GM12878 (cell line): ENCODE data around the gene SLX4IP. TPM values are rescaled to one million over a fixed set of nuclear protein-coding genes. Genes with fewer than 3 reads are reported as not detected.

Source experiments
- ATAC-seq: fragments of 200-7000 bp; cut with Tn5 transposase; 3 replicates; pipeline ENCODE4 v1.9.1; 2020; ENCODE audit warnings: mild to moderate bottlenecking, moderate library complexity
- BruUV-seq: library from RNA; stranded (reverse); fragments of 400-500 nt; replicated peaks from 2 replicates; lab custom pipeline; 2021; lab: Mats Ljungman, UMichigan
- CTCF ChIA-PET: fragments of 300-600 bp; sonication (Branson Sonifier 250); formaldehyde crosslinking; extraction: SDS; loops from one replicate; lab custom pipeline; 2021; ENCODE audit warnings: inconsistent platforms; lab: Yijun Ruan, JAX
- POLR2A ChIA-PET: fragments of 350-600 bp; formaldehyde crosslinking; extraction: SDS; loops from one replicate; lab custom pipeline; 2021; ENCODE audit warnings: inconsistent platforms; lab: Charles Lee
- RAD21 ChIA-PET: fragments of 300-600 bp; sonication (Branson Sonifier 250); formaldehyde crosslinking; loops from one replicate; lab custom pipeline; 2023; ENCODE audit warnings: antibody characterized with exemption; ENCODE audit not compliant: unreplicated experiment; lab: Charles Lee
- SMC1A ChIA-PET: fragments of 300-600 bp; sonication (Branson Sonifier 250); formaldehyde crosslinking; loops from one replicate; lab custom pipeline; 2023; ENCODE audit not compliant: unreplicated experiment, uncharacterized antibody; lab: Charles Lee
- DNase-seq: peaks from one replicate; pipeline ENCODE4 v3.0.0-alpha.2; 2011; ENCODE audit warnings: low read depth, low spot score
- FAIRE-seq: peaks from 3 replicates; lab custom pipeline; 2011; peaks lifted over from hg19 to GRCh38; lab: Jason Lieb, UNC
- H2AFZ ChIP-seq: 2 replicates; pipeline ENCODE4 v1.6.0; 2011; ENCODE audit warnings: low read depth, low read length, control low read depth; ENCODE audit not compliant: control insufficient read depth
- H3K27ac ChIP-seq: 2 replicates; pipeline ENCODE4 v1.5.1; 2011; ENCODE audit warnings: control low read depth; ENCODE audit not compliant: control insufficient read depth, insufficient read depth
- H3K27me3 ChIP-seq, 2 experiments: replicated peaks in 1 of 2; 2 replicates each; pipeline versions ENCODE4 v1.6.0 to v1.6.1; 2011; ENCODE audit warnings: low read length in 1 of 2; ENCODE audit not compliant: control insufficient read depth in 2 of 2, insufficient read depth in 2 of 2
- H3K36me3 ChIP-seq, 2 experiments: 2 replicates each; pipeline ENCODE4 v1.5.1; 2011; ENCODE audit warnings: low read length in 1 of 2; ENCODE audit not compliant: control insufficient read depth in 2 of 2, insufficient read depth in 2 of 2
- H3K4me1 ChIP-seq: 2 replicates; pipeline ENCODE4 v1.6.1; 2011; ENCODE audit warnings: mild to moderate bottlenecking, low read length, moderate library complexity, mixed read lengths; ENCODE audit not compliant: control insufficient read depth, insufficient read depth
- H3K4me2 ChIP-seq: 2 replicates; pipeline ENCODE4 v1.6.0; 2011; ENCODE audit warnings: control low read depth; ENCODE audit not compliant: control insufficient read depth, insufficient read depth
- H3K4me3 ChIP-seq: fragments of 200-600 bp; sonication (generic); 2 replicates; pipeline ENCODE4 v1.5.1; 2016
- H3K79me2 ChIP-seq: 2 replicates; pipeline ENCODE4 v1.6.0; 2011; ENCODE audit warnings: low read length; ENCODE audit not compliant: control insufficient read depth, insufficient read depth
- H3K9ac ChIP-seq: 2 replicates; pipeline ENCODE4 v1.8.0; 2011; ENCODE audit warnings: low read length, control low read depth, mixed read lengths; ENCODE audit not compliant: control insufficient read depth, insufficient read depth
- H3K9me3 ChIP-seq: replicated peaks from 3 replicates; pipeline ENCODE4 v1.5.1; 2011; ENCODE audit warnings: mild to moderate bottlenecking, low read length; ENCODE audit not compliant: control insufficient read depth, insufficient read depth
- H4K20me1 ChIP-seq: 2 replicates; pipeline ENCODE4 v1.6.0; 2011; ENCODE audit not compliant: control insufficient read depth, insufficient read depth
- BCLAF1 ChIP-seq: fragments of 450-650 bp; IDR thresholded peaks from 2 replicates; pipeline ENCODE4 v1.6.1; 2017; ENCODE audit warnings: antibody characterized with exemption, mild to moderate bottlenecking, moderate library complexity
- CBX3 ChIP-seq: fragments of 200-600 bp; sonication (generic); IDR thresholded peaks from 2 replicates; pipeline ENCODE4 v1.6.1; 2016; ENCODE audit warnings: low read depth, borderline replicate concordance
- CREM ChIP-seq: IDR thresholded peaks from 2 replicates; pipeline ENCODE4 v1.6.1; 2014; ENCODE audit warnings: antibody characterized with exemption, low read depth
- FOS ChIP-seq: IDR thresholded peaks from 3 replicates; pipeline ENCODE4 v1.6.1; 2011; ENCODE audit warnings: borderline replicate concordance; ENCODE audit not compliant: insufficient read length; ENCODE audit errors: extremely low read depth
- RELA ChIP-seq: fragments of 450-650 bp; IDR thresholded peaks from 2 replicates; pipeline ENCODE4 v1.8.0; 2014; ENCODE audit warnings: borderline replicate concordance; ENCODE audit not compliant: partially characterized antibody
- SMC3 ChIP-seq: IDR thresholded peaks from 2 replicates; pipeline ENCODE4 v1.6.1; 2011; ENCODE audit warnings: low read length, improper control_type of control experiment, borderline replicate concordance
- SREBF1 ChIP-seq: IDR thresholded peaks from 2 replicates; pipeline ENCODE4 v1.6.1; 2012; ENCODE audit warnings: mild to moderate bottlenecking, low read length
- STAT1 ChIP-seq: fragments of 450-650 bp; conservative IDR thresholded peaks from 2 replicates; pipeline ENCODE4 v1.6.1; 2014; ENCODE audit warnings: antibody characterized with exemption, mild to moderate bottlenecking
- WGBS: methylation state at CpG from one replicate; pipeline ENCODE4 v1.1.6; 2016; ENCODE audit warnings: low lambda C conversion rate; ENCODE audit not compliant: insufficient replicate concordance, insufficient coverage; ENCODE audit errors: missing lambda C conversion rate; 5-methylcytosine and 5-hydroxymethylcytosine counted together
- in situ Hi-C: fragments of 300-500 bp; cut with MboI; formaldehyde crosslinking; loops from 9 replicates; pipeline ENCODE4 v1.14.3; 2018; ENCODE audit warnings: mixed read lengths
- intact Hi-C: fragments of 100-400 bp; cut with micrococcal nuclease; formaldehyde crosslinking; loops from one replicate; pipeline ENCODE4 v1.14.2; 2022; ENCODE audit not compliant: unreplicated experiment
- polyA plus RNA-seq, 11 experiments: library from polyadenylated mRNA; depleted of rRNA in 4 of 11; unstranded in 6 of 11; stranded (reverse) in 5 of 11; fragments of >200 nt; fragmentation: Nextera tagmentation in 4 of 11; fragmentation: Illumina TruSeq in 1 of 11; extraction: Ambion mirVana in 4 of 11; extraction: Trizol in 1 of 11; gene quantifications; 1 replicate in 1 of 11; 2 replicates in 10 of 11; pipeline versions ENCODE4 v1.2.1 to v1.2.3, GENCODE V29; 2011 to 2016; ENCODE audit warnings: inconsistent platforms in 2 of 11, missing spikeins in 2 of 11, low read depth in 1 of 11
- total RNA-seq, 4 experiments: library from RNA; depleted of rRNA in 3 of 4; stranded (reverse); fragments of >200 nt in 3 of 4; fragmentation: Illumina TruSeq in 1 of 4; extraction: Trizol in 1 of 4; gene quantifications; 2 replicates each; pipeline versions ENCODE4 v1.2.1 to v1.2.3, GENCODE V29; 2013 to 2021

The SLX4IP gene
- total and polyA plus RNA-seq, 10 of the 15 experiments (the other 5 are each of a cell fraction or from before 2014, with no cell fraction given), result 2.2 to 11.0 (median 6.3) TPM

- no peak for TF ChIP-seq FOS
- no peak for TF ChIP-seq RELA
- no peak for TF ChIP-seq STAT1
Observed at GRCh38 chr20:10603971-10604864, 169.1 kb downstream of the SLX4IP start (continued).

- Histone ChIP-seq H3K9me3 (no peaks in the 10 kb centered on the region), H3K9ac (no peak overlapping the region), H3K27me3 (no peaks in the 10 kb centered on the region), H3K4me1 (no peaks in the 10 kb centered on the region), H2AFZ (no peak overlapping the region), H3K4me3 (no peak overlapping the region), H3K27ac (no peak overlapping the region), H4K20me1 (no peaks in the 10 kb centered on the region), H3K4me2 (no peak overlapping the region), H3K36me3 (peaks cover 2 to 4% of the 10 kb centered on the region in 2 experiments; a peak in 2 of 4 replicates), H3K79me2 (no peaks in the 10 kb centered on the region)
- BruUV-seq, result no TSS peak
- TF ChIP-seq BCLAF1, result no peak
- no peak for TF ChIP-seq CREM
- no peak for TF ChIP-seq SMC3
- TF ChIP-seq CBX3, result no peak
- TF ChIP-seq SREBF1, result no peak
- no peak for DNase-seq
- 94% methylated on average over 2 of the region's 2 CpGs for WGBS
- RAD21 ChIA-PET, result interaction anchor here (0.5 kb wide), 1 partner anchor 128 kb away, joined by 3 read pairs; no protein-coding TSS in a partner anchor
- CTCF ChIA-PET, result interaction anchor here (0.8 to 1.6 kb wide), 4 partner anchors 9 to 91 kb away, joined by 3 to 5 read pairs (median 4); no protein-coding TSS in a partner anchor
- intact Hi-C loops, result no loop called here
- in situ Hi-C loops, result no loop called here
- FAIRE-seq, result no peak
- SMC1A ChIA-PET, result interaction anchor here (0.7 to 1.3 kb wide), 2 partner anchors 10 to 289 kb away, joined by 3 to 5 read pairs; no protein-coding TSS in a partner anchor
- POLR2A ChIA-PET, result no interaction called here
- ATAC-seq, result no peak
Observed at GRCh38 chr20:10604865-10605440, 169.8 kb downstream of the SLX4IP start.
